Measurements from ENCODE around the gene SERINC2. TPM values are rescaled to one million over a fixed set of nuclear protein-coding genes. Genes with fewer than 3 reads are reported as not detected.

SERINC2 gene
- total and polyA plus RNA-seq, 10 of the 15 experiments (the other 5 are each of a cell fraction or from before 2014, with no cell fraction given), result 0.02 to 9.4 (median 0.50) TPM

DNA sequence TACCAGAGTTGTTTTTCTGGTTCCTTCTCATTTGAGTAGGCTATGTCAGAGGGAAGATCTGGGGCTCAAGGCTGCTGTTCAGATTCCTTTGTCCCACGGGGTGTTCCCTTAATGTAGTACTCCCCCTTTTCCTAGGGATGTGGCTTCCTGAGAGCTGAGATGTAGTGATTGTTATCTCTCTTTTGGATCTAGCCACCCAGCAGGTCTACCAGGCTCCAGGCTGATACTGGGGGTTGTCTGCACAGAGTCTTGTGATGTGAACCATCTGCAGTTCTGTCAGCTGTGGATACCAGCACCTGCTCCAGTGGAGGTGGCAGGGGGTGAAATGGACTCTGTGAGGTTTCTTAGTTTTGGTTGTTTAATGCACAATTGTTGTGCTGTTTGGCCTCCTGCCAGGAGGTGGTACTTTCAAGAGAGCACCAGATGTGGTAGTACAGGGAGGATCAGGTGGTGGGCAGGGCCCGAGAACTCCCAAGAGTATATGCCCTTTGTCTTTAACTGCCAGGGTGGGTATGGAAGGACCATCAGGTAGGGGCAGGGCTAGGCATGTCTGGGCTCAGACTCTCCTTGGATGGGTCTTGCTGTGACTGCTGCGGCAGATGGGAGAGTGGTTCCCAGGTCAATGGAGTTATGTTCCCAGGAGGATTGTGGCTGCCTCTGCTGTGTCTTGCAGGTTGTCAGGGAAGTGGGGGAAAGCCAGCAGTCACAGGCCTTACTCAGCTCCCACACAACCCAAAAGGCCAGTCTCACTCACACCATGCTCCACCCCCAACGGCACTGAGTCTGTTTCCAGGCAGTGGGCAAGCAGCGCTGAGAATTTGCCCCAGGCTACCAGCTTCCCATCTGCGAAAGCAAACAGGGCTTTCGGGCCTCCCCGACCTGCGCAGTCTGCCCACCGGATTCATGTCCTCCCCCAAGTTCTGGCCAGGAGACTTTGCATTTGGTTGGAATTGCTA is 64.2 kb downstream of the SERINC2 start (continued):
- TF ChIP-seq, protein P1, sequence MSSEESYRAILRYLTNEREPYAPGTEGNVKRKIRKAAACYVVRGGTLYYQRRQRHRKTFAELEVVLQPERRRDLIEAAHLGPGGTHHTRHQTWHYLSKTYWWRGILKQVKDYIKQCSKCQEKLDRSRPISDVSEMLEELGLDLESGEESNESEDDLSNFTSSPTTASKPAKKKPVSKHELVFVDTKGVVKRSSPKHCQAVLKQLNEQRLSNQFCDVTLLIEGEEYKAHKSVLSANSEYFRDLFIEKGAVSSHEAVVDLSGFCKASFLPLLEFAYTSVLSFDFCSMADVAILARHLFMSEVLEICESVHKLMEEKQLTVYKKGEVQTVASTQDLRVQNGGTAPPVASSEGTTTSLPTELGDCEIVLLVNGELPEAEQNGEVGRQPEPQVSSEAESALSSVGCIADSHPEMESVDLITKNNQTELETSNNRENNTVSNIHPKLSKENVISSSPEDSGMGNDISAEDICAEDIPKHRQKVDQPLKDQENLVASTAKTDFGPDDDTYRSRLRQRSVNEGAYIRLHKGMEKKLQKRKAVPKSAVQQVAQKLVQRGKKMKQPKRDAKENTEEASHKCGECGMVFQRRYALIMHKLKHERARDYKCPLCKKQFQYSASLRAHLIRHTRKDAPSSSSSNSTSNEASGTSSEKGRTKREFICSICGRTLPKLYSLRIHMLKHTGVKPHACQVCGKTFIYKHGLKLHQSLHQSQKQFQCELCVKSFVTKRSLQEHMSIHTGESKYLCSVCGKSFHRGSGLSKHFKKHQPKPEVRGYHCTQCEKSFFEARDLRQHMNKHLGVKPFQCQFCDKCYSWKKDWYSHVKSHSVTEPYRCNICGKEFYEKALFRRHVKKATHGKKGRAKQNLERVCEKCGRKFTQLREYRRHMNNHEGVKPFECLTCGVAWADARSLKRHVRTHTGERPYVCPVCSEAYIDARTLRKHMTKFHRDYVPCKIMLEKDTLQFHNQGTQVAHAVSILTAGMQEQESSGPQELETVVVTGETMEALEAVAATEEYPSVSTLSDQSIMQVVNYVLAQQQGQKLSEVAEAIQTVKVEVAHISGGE (CRISPR knock-in tag; IDR thresholded peaks at IDR 0.05), result no peak
- no peak for TF ChIP-seq SPI1 (IDR thresholded peaks at IDR 0.05; ENCODE audit: borderline replicate concordance, insufficient read depth, low read depth, low read length)
- no peak for TF ChIP-seq TARDBP (IDR thresholded peaks at IDR 0.05; ENCODE audit: borderline replicate concordance)
- TF ChIP-seq SMAD1 (IDR thresholded peaks at IDR 0.05; ENCODE audit: low read depth, partially characterized antibody), result peak; percentile 99
- TF ChIP-seq, protein P2, sequence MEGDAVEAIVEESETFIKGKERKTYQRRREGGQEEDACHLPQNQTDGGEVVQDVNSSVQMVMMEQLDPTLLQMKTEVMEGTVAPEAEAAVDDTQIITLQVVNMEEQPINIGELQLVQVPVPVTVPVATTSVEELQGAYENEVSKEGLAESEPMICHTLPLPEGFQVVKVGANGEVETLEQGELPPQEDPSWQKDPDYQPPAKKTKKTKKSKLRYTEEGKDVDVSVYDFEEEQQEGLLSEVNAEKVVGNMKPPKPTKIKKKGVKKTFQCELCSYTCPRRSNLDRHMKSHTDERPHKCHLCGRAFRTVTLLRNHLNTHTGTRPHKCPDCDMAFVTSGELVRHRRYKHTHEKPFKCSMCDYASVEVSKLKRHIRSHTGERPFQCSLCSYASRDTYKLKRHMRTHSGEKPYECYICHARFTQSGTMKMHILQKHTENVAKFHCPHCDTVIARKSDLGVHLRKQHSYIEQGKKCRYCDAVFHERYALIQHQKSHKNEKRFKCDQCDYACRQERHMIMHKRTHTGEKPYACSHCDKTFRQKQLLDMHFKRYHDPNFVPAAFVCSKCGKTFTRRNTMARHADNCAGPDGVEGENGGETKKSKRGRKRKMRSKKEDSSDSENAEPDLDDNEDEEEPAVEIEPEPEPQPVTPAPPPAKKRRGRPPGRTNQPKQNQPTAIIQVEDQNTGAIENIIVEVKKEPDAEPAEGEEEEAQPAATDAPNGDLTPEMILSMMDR (IDR thresholded peaks at IDR 0.05 in 2 of 3, conservative IDR thresholded peaks at IDR 0.05 in 1 of 3; ENCODE audit: control insufficient read depth in 2 of 3, extremely low read depth in 1 of 3, insufficient read depth in 1 of 3, low read depth in 3 of 3, low read length in 3 of 3), result no peak
- no peak; the same call in 1 of the 2 replicates for TF ChIP-seq BACH1 (IDR thresholded peaks at IDR 0.05; ENCODE audit: borderline replicate concordance)
- TF ChIP-seq CHD2 (IDR thresholded peaks at IDR 0.05; ENCODE audit: borderline replicate concordance, low read depth, low read length), result peak; percentile 61; the same call in 1 of the 2 replicates
- TF ChIP-seq RUNX3 (IDR thresholded peaks at IDR 0.05; ENCODE audit: low read length), result 0 out of 2 replicates have a peak, but pooled peaks have one; percentile 6
- TF ChIP-seq RB1 (IDR thresholded peaks at IDR 0.05; ENCODE audit: borderline replicate concordance), result peak; percentile 90; the same call in 1 of the 2 replicates
- TF ChIP-seq ZNF622 (IDR thresholded peaks at IDR 0.05), result no peak
- no peak for TF ChIP-seq KAT2A (conservative IDR thresholded peaks at IDR 0.05; ENCODE audit: control insufficient read depth, low read depth, low read length)
- no peak for TF ChIP-seq SUPT20H (IDR thresholded peaks at IDR 0.05; ENCODE audit: borderline replicate concordance, control insufficient read depth, low read depth, low read length)
- TF ChIP-seq CHD4 (IDR thresholded peaks at IDR 0.05), result no peak
- TF ChIP-seq ZSCAN29 (IDR thresholded peaks at IDR 0.05), result no peak
- peak; percentile 100 for TF ChIP-seq MEF2B (IDR thresholded peaks at IDR 0.05; ENCODE audit: partially characterized antibody, poor library complexity, severe bottlenecking)
- TF ChIP-seq YBX1 (IDR thresholded peaks at IDR 0.05), result peak; percentile 88; the same call in 1 of the 2 replicates
- TF ChIP-seq GATAD2B (conservative IDR thresholded peaks at IDR 0.05; ENCODE audit: low read depth), result peak; percentile 100
- TF ChIP-seq ATF7 (IDR thresholded peaks at IDR 0.05; ENCODE audit: low read depth), result peak; percentile 67
- TF ChIP-seq TAF1 (IDR thresholded peaks at IDR 0.05; ENCODE audit: borderline replicate concordance, low read depth, low read length), result no peak
- TF ChIP-seq NR2C2 (IDR thresholded peaks at IDR 0.05; ENCODE audit: borderline replicate concordance, control insufficient read depth, insufficient read length, low read depth), result no peak
- no peak for TF ChIP-seq MYC (IDR thresholded peaks at IDR 0.05; ENCODE audit: insufficient read depth, insufficient read length, insufficient replicate concordance, low read length, severe bottlenecking)
